Measurements from ENCODE around the gene GLUL. TPM values are rescaled to one million over a fixed set of nuclear protein-coding genes. Genes with fewer than 3 reads are reported as not detected.

GLUL gene
- total RNA-seq, 4 donors from 2014 or later: 1,653 to 2,736 (median 2,263) TPM

DNA sequence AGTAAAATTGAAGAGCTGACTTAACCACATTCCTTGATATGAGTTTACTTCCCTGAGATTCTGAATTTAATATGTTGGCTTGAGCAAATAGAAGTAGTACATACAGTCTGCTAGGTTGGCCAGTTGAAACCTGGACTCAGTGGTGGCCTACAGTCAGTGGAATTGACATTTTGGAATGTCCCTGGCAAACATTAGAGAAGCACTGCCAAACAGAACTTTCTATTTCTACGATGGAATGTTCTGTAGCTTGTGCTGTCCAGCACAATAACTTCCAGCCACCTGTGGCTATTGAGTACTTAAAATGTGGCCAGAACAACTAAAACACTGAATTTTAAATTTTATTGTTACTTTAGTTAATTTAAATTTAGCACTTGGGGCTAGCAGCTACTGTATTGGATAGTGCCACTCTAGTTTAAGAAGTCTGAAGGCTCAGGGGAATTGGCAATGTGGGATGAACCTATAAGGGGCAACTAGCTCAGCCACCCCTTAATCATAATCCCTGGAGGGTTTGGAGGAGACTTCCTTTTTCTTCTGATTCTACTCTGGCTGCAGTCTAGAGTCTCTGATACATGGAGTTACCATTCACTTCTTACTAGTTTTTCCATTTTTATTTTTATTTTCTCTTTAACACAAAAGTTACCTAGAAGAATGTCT lies 19.2 kb upstream of the GLUL start:
- DNase-seq: peak in 1 of 2 donors; percentile 34
- WGBS, 2 donors: 24 to 25% methylated on average over 1 of the region's 1 CpG
- Histone ChIP-seq H3K4me3 (replicated peaks in 1 of 3) (no peak overlapping the region), H3K4me1 (no peaks in the 10 kb centered on the region), H3K36me3 (no peaks in the 10 kb centered on the region), H3K9me3 (no peaks in the 10 kb centered on the region), H3K27me3 (no peaks in the 10 kb centered on the region), H3K27ac (peak overlapping the region in 2 of 3 donors; percentile 4 to 12)
- intact Hi-C loops (cut with DNase I): no loop called here
- no peak for TF ChIP-seq POLR2A (IDR thresholded peaks at IDR 0.05)
- TF ChIP-seq, protein P1, sequence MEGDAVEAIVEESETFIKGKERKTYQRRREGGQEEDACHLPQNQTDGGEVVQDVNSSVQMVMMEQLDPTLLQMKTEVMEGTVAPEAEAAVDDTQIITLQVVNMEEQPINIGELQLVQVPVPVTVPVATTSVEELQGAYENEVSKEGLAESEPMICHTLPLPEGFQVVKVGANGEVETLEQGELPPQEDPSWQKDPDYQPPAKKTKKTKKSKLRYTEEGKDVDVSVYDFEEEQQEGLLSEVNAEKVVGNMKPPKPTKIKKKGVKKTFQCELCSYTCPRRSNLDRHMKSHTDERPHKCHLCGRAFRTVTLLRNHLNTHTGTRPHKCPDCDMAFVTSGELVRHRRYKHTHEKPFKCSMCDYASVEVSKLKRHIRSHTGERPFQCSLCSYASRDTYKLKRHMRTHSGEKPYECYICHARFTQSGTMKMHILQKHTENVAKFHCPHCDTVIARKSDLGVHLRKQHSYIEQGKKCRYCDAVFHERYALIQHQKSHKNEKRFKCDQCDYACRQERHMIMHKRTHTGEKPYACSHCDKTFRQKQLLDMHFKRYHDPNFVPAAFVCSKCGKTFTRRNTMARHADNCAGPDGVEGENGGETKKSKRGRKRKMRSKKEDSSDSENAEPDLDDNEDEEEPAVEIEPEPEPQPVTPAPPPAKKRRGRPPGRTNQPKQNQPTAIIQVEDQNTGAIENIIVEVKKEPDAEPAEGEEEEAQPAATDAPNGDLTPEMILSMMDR (IDR thresholded peaks at IDR 0.05): no peak

- 71 to 81% methylated on average over 4 of the region's 4 CpGs for WGBS, 2 donors
- DNase-seq: no peak
- TF ChIP-seq POLR2A (IDR thresholded peaks at IDR 0.05): no peak
- TF ChIP-seq, protein P1 (IDR thresholded peaks at IDR 0.05): no peak
- no peak overlapping the region for H3K4me3 ChIP-seq (replicated peaks in 1 of 3)
- H3K9me3 ChIP-seq: no peaks in the 10 kb centered on the region
- no peaks in the 10 kb centered on the region for H3K36me3 ChIP-seq
- no peaks in the 10 kb centered on the region for H3K4me1 ChIP-seq
- no peaks in the 10 kb centered on the region for H3K27me3 ChIP-seq
- peak overlapping the region in 2 of 3 donors; percentile 4 to 12 for H3K27ac ChIP-seq
- intact Hi-C loops (cut with DNase I): no loop called here
Measured at GRCh38 chr1:182410138-182410537, 18.5 kb upstream of the GLUL start.

DNA sequence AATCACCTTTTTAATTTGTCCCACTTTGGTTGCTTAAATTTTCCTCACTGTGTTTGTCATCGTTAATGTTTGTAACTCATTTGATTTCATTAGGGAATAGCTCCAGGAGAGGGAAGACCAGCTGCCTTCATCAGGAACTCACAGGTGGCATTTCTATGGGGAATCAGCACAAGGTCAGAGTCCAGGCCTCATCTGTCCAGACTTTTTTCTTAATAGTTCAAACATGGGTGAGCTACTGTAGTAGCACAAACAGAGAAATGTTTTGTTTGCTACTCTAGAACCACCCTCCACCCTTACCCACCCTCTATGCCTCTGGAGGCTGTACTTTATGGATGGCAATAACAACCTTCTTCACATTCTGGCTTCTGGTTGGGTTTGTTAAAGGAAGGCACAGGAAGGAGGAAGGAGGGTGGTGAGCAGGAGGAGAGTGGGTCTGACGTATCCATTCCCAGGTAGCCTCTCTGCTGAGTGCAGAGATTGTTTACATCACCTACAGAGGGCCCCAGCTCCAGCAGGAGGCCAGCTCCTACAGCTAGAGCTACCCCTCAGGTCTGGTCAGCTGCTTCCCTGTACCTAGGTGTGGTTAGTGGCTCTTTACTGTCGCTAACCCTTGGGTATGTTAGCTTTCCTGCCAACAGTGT lies 17.0 kb upstream of the GLUL start:
- no peak for TF ChIP-seq POLR2A (IDR thresholded peaks at IDR 0.05)
- TF ChIP-seq, protein P1 (IDR thresholded peaks at IDR 0.05): no peak
- Histone ChIP-seq H3K9me3 (no peaks in the 10 kb centered on the region), H3K27me3 (no peaks in the 10 kb centered on the region), H3K4me1 (no peaks in the 10 kb centered on the region), H3K27ac (no peak overlapping the region), H3K36me3 (no peaks in the 10 kb centered on the region), H3K4me3 (replicated peaks in 1 of 3) (no peak overlapping the region)
- intact Hi-C loops (cut with DNase I): no loop called here
- no peak for DNase-seq
- 66 to 78% methylated on average over 3 of the region's 3 CpGs for WGBS, 2 donors

GRCh38 chr1:182407724-182408123 lies 16.1 kb upstream of the GLUL start:
- Histone ChIP-seq H3K4me3 (replicated peaks in 1 of 3) (no peak overlapping the region), H3K4me1 (no peaks in the 10 kb centered on the region), H3K9me3 (no peaks in the 10 kb centered on the region), H3K27me3 (no peaks in the 10 kb centered on the region), H3K27ac (no peak overlapping the region), H3K36me3 (no peaks in the 10 kb centered on the region)
- TF ChIP-seq, protein P1 (IDR thresholded peaks at IDR 0.05): no peak
- no peak for TF ChIP-seq POLR2A (IDR thresholded peaks at IDR 0.05)
- intact Hi-C loops (cut with DNase I): no loop called here
- WGBS, 2 donors: 55 to 61% methylated on average over 3 of the region's 3 CpGs
- no peak for DNase-seq

- H3K4me3 ChIP-seq (replicated peaks in 1 of 3): no peak overlapping the region
- H3K9me3 ChIP-seq: no peaks in the 10 kb centered on the region
- intact Hi-C loops (cut with DNase I): no loop called here
- WGBS, 2 donors: 83 to 91% methylated on average over 1 of the region's 1 CpG
- TF ChIP-seq, protein P1 (IDR thresholded peaks at IDR 0.05): no peak
- no peak for TF ChIP-seq POLR2A (IDR thresholded peaks at IDR 0.05)
- no peaks in the 10 kb centered on the region for H3K4me1 ChIP-seq
- H3K27ac ChIP-seq: no peak overlapping the region
- H3K27me3 ChIP-seq: no peaks in the 10 kb centered on the region
- no peak for DNase-seq
- no peaks in the 10 kb centered on the region for H3K36me3 ChIP-seq
Measured at GRCh38 chr1:182406012-182406411, 14.4 kb upstream of the GLUL start.
